MCF 10A (cell line): ENCODE measurements around the gene DGKG. TPM values are rescaled to one million over a fixed set of nuclear protein-coding genes. Genes with fewer than 3 reads are reported as not detected.
A peak's percentile ranks its signal among the peaks of the same experiment; 100 is the strongest.

Experiments used
- BruUV-seq: library from RNA; stranded (reverse); fragments of 400-500 nt; replicated peaks from 2 replicates; lab custom pipeline; 2021; lab: Mats Ljungman, UMichigan
- CTCF ChIA-PET: fragments of 300-600 bp; sonication (Branson Sonifier 250); formaldehyde crosslinking; extraction: SDS; loops from one replicate; lab custom pipeline; 2021; ENCODE audit warnings: antibody characterized with exemption, inconsistent platforms; lab: Yijun Ruan, JAX
- POLR2A ChIA-PET: fragments of 300-600, 350-650 bp; sonication (Branson Sonifier 250); formaldehyde crosslinking; extraction: SDS; loops from one replicate; lab custom pipeline; 2020; ENCODE audit warnings: antibody characterized with exemption, inconsistent platforms; lab: Yijun Ruan, JAX
- DNase-seq: peaks from one replicate; pipeline ENCODE4 v3.0.0-alpha.2; 2018; ENCODE audit not compliant: unreplicated experiment
- H3K27ac Mint-ChIP-seq: one replicate; pipeline ENCODE4 v1.8.0; 2022; ENCODE audit warnings: mild to moderate bottlenecking, low read depth, mixed read lengths; ENCODE audit not compliant: unreplicated experiment
- H3K27me3 Mint-ChIP-seq: one replicate; pipeline ENCODE4 v1.8.0; 2022; ENCODE audit warnings: mixed read lengths; ENCODE audit not compliant: insufficient read depth, unreplicated experiment
- H3K36me3 Mint-ChIP-seq: one replicate; pipeline ENCODE4 v1.8.0; 2022; ENCODE audit warnings: mild to moderate bottlenecking, moderate library complexity, mixed read lengths; ENCODE audit not compliant: insufficient read depth, unreplicated experiment
- H3K4me1 Mint-ChIP-seq: one replicate; pipeline ENCODE4 v1.8.0; 2022; ENCODE audit warnings: mixed read lengths; ENCODE audit not compliant: insufficient read depth, unreplicated experiment
- H3K4me3 Mint-ChIP-seq: one replicate; pipeline ENCODE4 v1.8.0; 2022; ENCODE audit warnings: mild to moderate bottlenecking, moderate library complexity, mixed read lengths; ENCODE audit not compliant: unreplicated experiment
- H3K9me3 Mint-ChIP-seq: one replicate; pipeline ENCODE4 v1.8.0; 2022; ENCODE audit warnings: mixed read lengths; ENCODE audit not compliant: unreplicated experiment
- intact Hi-C: fragments of 100-400 bp; cut with micrococcal nuclease; formaldehyde crosslinking; loops from 2 replicates; pipeline ENCODE4 v1.14.1; 2022
- total RNA-seq: library from RNA; stranded (reverse); gene quantifications from 2 replicates; pipeline ENCODE4 v1.2.3, GENCODE V29; 2022
- TF ChIP-seq, protein P1 (sequence below): fragments of 200-600 bp; IDR thresholded peaks from one replicate; pipeline ENCODE4 v1.8.0; 2022; ENCODE audit warnings: antibody characterized with exemption, mild to moderate bottlenecking; ENCODE audit not compliant: unreplicated experiment

DGKG gene
- total RNA-seq, 1 experiment from 2014 or later, result not detected

DNA sequence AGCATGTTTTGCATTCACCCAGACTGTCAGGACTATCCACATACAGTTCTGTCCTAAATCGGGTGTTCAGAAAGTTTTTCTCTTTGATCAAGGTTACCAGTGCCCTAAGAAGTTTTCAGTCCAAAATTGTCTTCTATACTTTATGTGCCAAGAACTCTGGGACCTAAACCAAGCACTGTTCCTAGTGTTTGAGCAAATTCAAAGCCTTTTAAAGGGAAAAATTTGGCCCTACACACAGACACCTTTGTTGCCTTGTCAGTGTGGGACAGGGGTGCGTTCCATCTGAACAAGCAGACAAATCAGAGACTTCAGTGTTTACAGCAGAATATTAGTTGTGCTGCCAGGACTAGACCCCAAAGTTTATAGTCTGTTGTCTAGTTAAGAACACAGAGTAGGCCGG, 50.6 kb downstream of the DGKG start:
- CTCF ChIA-PET, result no interaction called here
- BruUV-seq, result no TSS peak
- DNase-seq, result no peak
- H3K9me3 Mint-ChIP-seq, result no peaks in the 10 kb centered on the region
- no peaks in the 10 kb centered on the region for H3K36me3 Mint-ChIP-seq
- H3K27me3 Mint-ChIP-seq, result peaks cover 21% of the 10 kb centered on the region
- H3K27ac Mint-ChIP-seq, result no peak overlapping the region
- TF ChIP-seq, protein P1, sequence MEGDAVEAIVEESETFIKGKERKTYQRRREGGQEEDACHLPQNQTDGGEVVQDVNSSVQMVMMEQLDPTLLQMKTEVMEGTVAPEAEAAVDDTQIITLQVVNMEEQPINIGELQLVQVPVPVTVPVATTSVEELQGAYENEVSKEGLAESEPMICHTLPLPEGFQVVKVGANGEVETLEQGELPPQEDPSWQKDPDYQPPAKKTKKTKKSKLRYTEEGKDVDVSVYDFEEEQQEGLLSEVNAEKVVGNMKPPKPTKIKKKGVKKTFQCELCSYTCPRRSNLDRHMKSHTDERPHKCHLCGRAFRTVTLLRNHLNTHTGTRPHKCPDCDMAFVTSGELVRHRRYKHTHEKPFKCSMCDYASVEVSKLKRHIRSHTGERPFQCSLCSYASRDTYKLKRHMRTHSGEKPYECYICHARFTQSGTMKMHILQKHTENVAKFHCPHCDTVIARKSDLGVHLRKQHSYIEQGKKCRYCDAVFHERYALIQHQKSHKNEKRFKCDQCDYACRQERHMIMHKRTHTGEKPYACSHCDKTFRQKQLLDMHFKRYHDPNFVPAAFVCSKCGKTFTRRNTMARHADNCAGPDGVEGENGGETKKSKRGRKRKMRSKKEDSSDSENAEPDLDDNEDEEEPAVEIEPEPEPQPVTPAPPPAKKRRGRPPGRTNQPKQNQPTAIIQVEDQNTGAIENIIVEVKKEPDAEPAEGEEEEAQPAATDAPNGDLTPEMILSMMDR, result no peak
- POLR2A ChIA-PET, result no interaction called here
- intact Hi-C loops, result no loop called here
- no peaks in the 10 kb centered on the region for H3K4me1 Mint-ChIP-seq
- no peak overlapping the region for H3K4me3 Mint-ChIP-seq

DNA sequence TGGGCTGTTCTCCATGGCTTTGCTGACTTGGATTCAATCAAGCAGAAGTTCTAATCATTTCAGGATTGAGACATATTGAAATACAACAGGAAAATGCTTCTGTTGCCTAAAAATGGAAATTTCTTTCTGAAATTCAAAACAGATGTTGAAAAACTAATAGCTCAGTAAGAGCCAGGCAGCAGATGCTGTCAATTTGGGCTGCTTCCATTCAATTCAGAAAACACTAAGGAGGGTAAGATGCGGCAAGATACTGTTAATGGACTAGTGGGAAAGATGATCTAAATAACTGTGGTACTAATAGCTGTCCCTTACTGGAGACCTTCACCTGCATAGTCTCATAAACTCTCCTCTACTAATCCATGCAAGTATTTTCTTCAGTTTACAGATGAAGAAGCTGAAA, 53.5 kb downstream of the DGKG start:
- H3K4me1 Mint-ChIP-seq, result no peaks in the 10 kb centered on the region
- BruUV-seq, result no TSS peak
- no peak overlapping the region for H3K27ac Mint-ChIP-seq
- ChIA-PET POLR2A (no interaction called here), CTCF (interaction anchor here (0.8 to 1.2 kb wide), 3 partner anchors 49 to 364 kb away, joined by 3 read pairs; no protein-coding TSS in a partner anchor)
- H3K27me3 Mint-ChIP-seq, result peaks cover 21% of the 10 kb centered on the region
- no peaks in the 10 kb centered on the region for H3K9me3 Mint-ChIP-seq
- intact Hi-C loops, result no loop called here
- H3K4me3 Mint-ChIP-seq, result no peak overlapping the region
- H3K36me3 Mint-ChIP-seq, result no peaks in the 10 kb centered on the region
- DNase-seq, result no peak
- TF ChIP-seq, protein P1, result no peak

- intact Hi-C loops, result no loop called here
- CTCF ChIA-PET, result interaction anchor here (0.6 kb wide), 1 partner anchor 364 kb away, joined by 4 read pairs; no protein-coding TSS in a partner anchor
- POLR2A ChIA-PET, result interaction anchor here (0.6 kb wide), 1 partner anchor 324 kb away, joined by 3 read pairs; no protein-coding TSS in a partner anchor
Observed at GRCh38 chr3:186307594-186308221, 54.3 kb downstream of the DGKG start.

DNA sequence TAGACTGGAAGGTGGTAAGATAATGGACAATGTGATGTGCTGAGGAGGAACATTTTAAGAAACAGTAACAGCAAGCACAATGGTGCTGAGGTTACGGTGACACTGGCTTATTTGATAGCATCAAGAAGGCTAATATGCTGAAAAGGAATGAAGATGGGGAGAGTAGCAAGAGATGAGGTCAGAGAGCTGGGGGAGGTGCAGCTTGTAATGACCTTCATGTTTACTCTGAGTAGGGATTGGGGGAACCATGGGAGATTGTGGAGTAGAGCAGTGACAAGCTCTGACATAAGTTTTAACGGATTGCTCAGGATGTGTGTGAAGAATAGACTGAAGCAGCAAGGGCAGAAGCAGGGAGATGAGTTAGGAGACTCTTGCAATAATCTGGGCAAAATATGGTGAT, 56.7 kb downstream of the DGKG start:
- Mint-ChIP-seq H3K9me3 (no peaks in the 10 kb centered on the region), H3K36me3 (no peaks in the 10 kb centered on the region), H3K27ac (no peak overlapping the region), H3K4me3 (no peak overlapping the region), H3K27me3 (peaks cover 11% of the 10 kb centered on the region), H3K4me1 (no peaks in the 10 kb centered on the region)
- DNase-seq, result no peak
- intact Hi-C loops, result no loop called here
- ChIA-PET POLR2A (no interaction called here), CTCF (no interaction called here)
- TF ChIP-seq, protein P1, result no peak
- no TSS peak for BruUV-seq

More at GRCh38 chr3:186307594-186308221, 54.3 kb downstream of the DGKG start:
- no peaks in the 10 kb centered on the region for H3K4me1 Mint-ChIP-seq
- peaks cover 20% of the 10 kb centered on the region for H3K27me3 Mint-ChIP-seq
- no peaks in the 10 kb centered on the region for H3K36me3 Mint-ChIP-seq
- BruUV-seq, result no TSS peak
- DNase-seq, result peak; percentile 73
- no peaks in the 10 kb centered on the region for H3K9me3 Mint-ChIP-seq
- TF ChIP-seq, protein P1, result no peak
- no peak overlapping the region for H3K4me3 Mint-ChIP-seq
- H3K27ac Mint-ChIP-seq, result no peak overlapping the region
